CD4-positive, alpha-beta memory T cell (primary cell): ENCODE data around the gene ANKRD11. TPM values are rescaled to one million over a fixed set of nuclear protein-coding genes. Genes with fewer than 3 reads are reported as not detected.

Experiments
- CTCF ChIA-PET: fragments of 350-600 bp; sonication (Branson Sonifier 250); formaldehyde crosslinking; loops from one replicate; lab custom pipeline; 2021; ENCODE audit warnings: inconsistent platforms; ENCODE audit not compliant: partially characterized antibody; lab: Charles Lee
- POLR2A ChIA-PET: fragments of 350-600 bp; sonication (Branson Sonifier 250); formaldehyde crosslinking; loops from one replicate; lab custom pipeline; 2021; ENCODE audit not compliant: partially characterized antibody; lab: Charles Lee
- DNase-seq, 5 donors: peaks; one replicate each; pipeline versions ENCODE4 v3.0.0 to v3.0.0-alpha.2; 2020 to 2022; ENCODE audit warnings: mixed read lengths in 1 of 5
- H3K27ac ChIP-seq: one replicate; pipeline ENCODE4 v1.7.0; 2013; ENCODE audit warnings: low read depth, low read length
- H3K27me3 ChIP-seq: 2 replicates; pipeline ENCODE4 v1.7.0; 2013; ENCODE audit warnings: mild to moderate bottlenecking, low read length, moderate library complexity; ENCODE audit not compliant: insufficient read depth
- H3K36me3 ChIP-seq: 2 replicates; pipeline ENCODE4 v1.7.0; 2013; ENCODE audit warnings: mild to moderate bottlenecking, low read length, moderate library complexity; ENCODE audit not compliant: insufficient read depth
- H3K4me1 ChIP-seq: 2 replicates; pipeline ENCODE4 v1.7.0; 2013; ENCODE audit warnings: mild to moderate bottlenecking, low read length, moderate library complexity; ENCODE audit not compliant: insufficient read depth
- H3K4me3 ChIP-seq, 2 donors: one replicate each; pipeline ENCODE4 v1.7.0; 2013; ENCODE audit warnings: low read length in 2 of 2, mild to moderate bottlenecking in 1 of 2
- H3K9me3 ChIP-seq, 2 donors: one replicate each; pipeline ENCODE4 v1.7.0; 2013; ENCODE audit warnings: low read length in 2 of 2, control low read depth in 1 of 2; ENCODE audit not compliant: control insufficient read depth in 1 of 2
- H3K27ac Mint-ChIP-seq, 7 donors: one replicate each; pipeline ENCODE4 v1.8.0; 2020 to 2021; ENCODE audit warnings: mixed read lengths in 7 of 7, mild to moderate bottlenecking in 6 of 7, inconsistent platforms in 3 of 7, moderate library complexity in 3 of 7
- H3K27me3 Mint-ChIP-seq, 2 donors: one replicate each; pipeline ENCODE4 v1.8.0; 2020 to 2021; ENCODE audit warnings: mixed read lengths in 2 of 2
- H3K36me3 Mint-ChIP-seq, 2 donors: one replicate each; pipeline ENCODE4 v1.8.0; 2020 to 2021; ENCODE audit warnings: mixed read lengths in 2 of 2, inconsistent platforms in 1 of 2, mild to moderate bottlenecking in 1 of 2
- H3K4me1 Mint-ChIP-seq, 4 donors: one replicate each; pipeline ENCODE4 v1.8.0; 2020 to 2021; ENCODE audit warnings: mixed read lengths in 4 of 4, mild to moderate bottlenecking in 1 of 4
- H3K4me3 Mint-ChIP-seq, 8 donors: one replicate each; pipeline ENCODE4 v1.8.0; 2020 to 2021; ENCODE audit warnings: mixed read lengths in 8 of 8, mild to moderate bottlenecking in 7 of 8, moderate library complexity in 6 of 8, inconsistent platforms in 3 of 8
- H3K9me3 Mint-ChIP-seq, 8 donors: one replicate each; pipeline ENCODE4 v1.8.0; 2020 to 2021; ENCODE audit warnings: mixed read lengths in 8 of 8, mild to moderate bottlenecking in 5 of 8, inconsistent platforms in 3 of 8, moderate library complexity in 1 of 8
- intact Hi-C: fragments of 100-400 bp; cut with micrococcal nuclease; formaldehyde crosslinking; loops from one replicate; pipeline ENCODE4 v1.15.1; 2023
- polyA plus RNA-seq, 2 donors: library from polyadenylated mRNA; unstranded; fragments of 300-500 nt; fragmentation: Illumina TruSeq; gene quantifications; one replicate each; pipeline ENCODE4 v1.2.3, GENCODE V29; 2021
- total RNA-seq, 2 experiments: library from RNA; stranded (reverse); gene quantifications; one replicate each; pipeline ENCODE4 v1.2.3, GENCODE V29; 2021

The ANKRD11 gene
- total and polyA plus RNA-seq, 4 experiments from 2014 or later, result 3.9 to 246 (median 140) TPM

DNA sequence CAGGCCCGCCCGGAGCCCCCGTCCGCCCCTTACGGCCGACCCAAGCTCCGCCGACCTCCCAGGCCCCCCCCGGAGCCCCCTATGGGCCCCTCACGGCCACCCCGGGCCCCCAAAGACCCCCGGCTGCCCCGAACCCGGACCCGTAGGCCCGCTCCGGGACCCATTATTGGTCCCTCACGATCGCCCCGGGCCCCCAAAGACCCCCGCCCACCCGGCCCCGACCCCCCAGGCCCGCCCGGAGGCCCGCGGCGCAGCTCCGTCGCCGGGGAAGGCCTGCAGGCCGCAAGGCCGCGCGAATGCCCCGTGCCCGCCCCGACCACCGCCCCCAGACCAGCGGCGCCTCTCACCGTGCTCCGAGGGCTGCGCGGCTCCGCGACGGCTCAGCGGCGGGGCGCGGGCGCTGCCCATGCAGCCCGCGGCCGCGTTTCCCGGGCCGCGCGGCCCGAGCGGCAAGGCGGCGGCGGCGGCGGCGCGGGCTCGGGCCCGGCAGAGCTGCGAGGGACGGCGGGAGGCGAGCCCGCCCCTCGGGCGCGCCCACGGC, 393 bp downstream of the ANKRD11 start:
- Mint-ChIP-seq H3K4me3 (no peak overlapping the region), H3K4me1 (peaks cover 39 to 80% (median 60%) of the 10 kb centered on the region in 4 donors), H3K9me3 (peaks cover 0 to 3% (median 0%) of the 10 kb centered on the region in 8 donors), H3K36me3 (peaks cover 0 to 31% of the 10 kb centered on the region in 2 donors), H3K27ac (peak overlapping the region in 1 of 7 donors; percentile 90), H3K27me3 (no peaks in the 10 kb centered on the region)
- ChIA-PET POLR2A (interaction anchor here (0.6 to 5.4 kb wide), 17 partner anchors 15 to 175 kb away, joined by 3 to 79 read pairs (median 6); partner anchors contain the start of gene SPG7), CTCF (no interaction called here)
- H3K9me3 ChIP-seq, result no peaks in the 10 kb centered on the region
- intact Hi-C loops, result loop anchor here (1.0 to 5.0 kb wide), 8 partner anchors 15 to 249 kb away; partner anchors contain the start of gene RPL13
- no peaks in the 10 kb centered on the region for H3K36me3 ChIP-seq
- peaks cover 64% of the 10 kb centered on the region for H3K4me1 ChIP-seq
- peak in 1 of 5 donors; percentile 44 for DNase-seq
- peak overlapping the region; percentile 95 for H3K27ac ChIP-seq
- peak overlapping the region in 1 of 2 donors; percentile 29 for H3K4me3 ChIP-seq
- no peaks in the 10 kb centered on the region for H3K27me3 ChIP-seq

DNA sequence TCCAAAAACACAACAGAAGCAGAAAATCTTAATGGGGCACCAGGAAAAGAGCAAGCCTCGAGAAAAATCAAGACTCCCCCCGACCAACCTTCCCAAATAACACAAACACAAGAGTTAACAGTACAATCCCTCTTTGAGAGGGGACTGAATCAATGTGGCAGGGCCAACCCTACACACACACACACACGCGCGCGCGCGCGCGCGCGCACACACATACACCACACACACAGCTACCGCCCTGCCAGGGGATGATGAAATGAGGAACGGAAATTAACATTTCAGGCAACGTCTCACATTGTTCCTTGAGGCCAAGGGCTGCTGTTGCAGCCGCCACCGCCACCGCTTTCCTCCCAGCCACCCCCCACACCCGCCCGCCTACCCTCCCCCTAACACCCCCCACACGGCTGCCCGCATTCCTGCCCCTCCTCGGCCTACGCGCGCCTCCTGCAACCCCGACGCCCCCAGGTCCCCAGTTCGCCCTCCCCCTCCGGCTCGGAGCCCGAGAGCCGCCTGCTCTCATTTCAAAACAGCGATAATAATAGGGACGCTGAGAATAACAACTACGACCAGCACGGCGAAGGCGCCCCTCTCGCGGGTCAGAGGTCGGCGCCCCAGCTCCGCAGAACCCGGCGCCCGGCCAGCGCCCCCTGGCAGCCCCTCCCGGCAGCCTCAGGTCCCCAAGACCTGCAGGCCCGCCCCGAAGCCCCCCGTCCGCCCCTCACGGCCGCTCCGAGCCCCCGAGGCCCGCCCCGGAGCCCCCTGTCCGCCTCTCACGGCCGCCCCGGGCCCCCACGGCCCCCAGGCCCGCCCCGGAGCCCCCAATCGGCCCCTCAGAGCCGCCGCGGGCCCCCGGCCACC, 1.1 kb downstream of the ANKRD11 start:
- Mint-ChIP-seq H3K27me3 (no peaks in the 10 kb centered on the region), H3K27ac (peak overlapping the region; percentile 96 to 99 (median 97)), H3K4me1 (peaks cover 44 to 82% (median 66%) of the 10 kb centered on the region in 4 donors), H3K36me3 (peaks cover 0 to 32% of the 10 kb centered on the region in 2 donors), H3K4me3 (peak overlapping the region; percentile 88 to 97 (median 93)), H3K9me3 (peaks cover 0 to 4% (median 0%) of the 10 kb centered on the region in 8 donors)
- POLR2A ChIA-PET, result interaction anchor here (0.6 to 5.4 kb wide), 24 partner anchors 9 to 174 kb away, joined by 3 to 79 read pairs (median 5); partner anchors contain the start of gene SPG7
- CTCF ChIA-PET, result interaction anchor here (0.9 to 1.5 kb wide), 8 partner anchors 17 to 176 kb away, joined by 3 to 6 read pairs (median 4); no protein-coding TSS in a partner anchor
- Histone ChIP-seq H3K4me3 (peak overlapping the region; percentile 51 to 63), H3K27ac (peak overlapping the region; percentile 65), H3K4me1 (peaks cover 71% of the 10 kb centered on the region), H3K36me3 (no peaks in the 10 kb centered on the region), H3K27me3 (no peaks in the 10 kb centered on the region), H3K9me3 (no peaks in the 10 kb centered on the region)
- peak; percentile 82 to 95 (median 91) for DNase-seq
- intact Hi-C loops, result loop anchor here (1.0 to 5.0 kb wide), 4 partner anchors 100 to 172 kb away; no protein-coding TSS in a partner anchor

DNA sequence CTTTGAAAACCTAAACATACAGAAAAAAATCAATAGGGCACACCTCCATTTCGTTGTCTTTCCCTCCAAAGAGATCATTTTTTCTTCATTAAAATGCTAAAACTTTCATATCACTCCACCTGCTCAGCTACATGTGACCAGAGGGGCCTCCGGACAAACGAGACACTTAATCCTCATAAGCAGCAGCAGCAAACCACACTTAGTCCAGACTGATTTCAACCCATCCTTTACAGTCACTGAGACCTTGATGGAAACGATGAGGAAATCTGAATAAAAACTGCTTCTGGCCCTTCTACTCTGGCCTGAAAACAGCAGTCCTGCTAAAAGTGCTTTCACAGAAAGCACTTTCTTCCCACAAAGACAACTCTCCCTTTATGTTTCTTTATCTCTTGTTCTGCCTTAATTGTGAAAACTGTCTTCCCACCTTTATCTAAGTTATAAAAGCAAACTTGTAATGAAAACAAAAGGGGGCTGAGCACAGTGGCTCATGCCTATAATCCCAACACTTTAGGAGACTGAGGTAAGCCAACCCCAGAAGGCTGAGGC, 4.6 kb downstream of the ANKRD11 start:
- Mint-ChIP-seq H3K36me3 (peaks cover 0 to 38% of the 10 kb centered on the region in 2 donors), H3K27me3 (no peaks in the 10 kb centered on the region), H3K9me3 (peaks cover 0 to 5% (median 0%) of the 10 kb centered on the region in 8 donors), H3K27ac (peak overlapping the region; percentile 86 to 98 (median 94)), H3K4me3 (peak overlapping the region; percentile 72 to 92 (median 84)), H3K4me1 (peaks cover 66 to 88% (median 77%) of the 10 kb centered on the region in 4 donors)
- H3K27ac ChIP-seq, result peak overlapping the region; percentile 42
- no peaks in the 10 kb centered on the region for H3K36me3 ChIP-seq
- intact Hi-C loops, result loop anchor here (2.0 to 5.0 kb wide), 2 partner anchors 43 to 168 kb away; no protein-coding TSS in a partner anchor
- no peaks in the 10 kb centered on the region for H3K27me3 ChIP-seq
- H3K4me1 ChIP-seq, result peaks cover 82% of the 10 kb centered on the region
- CTCF ChIA-PET, result interaction anchor here (0.7 to 2.1 kb wide), 2 partner anchors 110 to 683 kb away, joined by 3 to 4 read pairs; no protein-coding TSS in a partner anchor
- POLR2A ChIA-PET, result interaction anchor here (0.6 to 3.7 kb wide), 7 partner anchors 8 to 170 kb away, joined by 3 to 29 read pairs (median 4); partner anchors contain the start of gene SPG7
- peak overlapping the region in 1 of 2 donors; percentile 6 for H3K4me3 ChIP-seq
- H3K9me3 ChIP-seq, result no peaks in the 10 kb centered on the region
- no peak for DNase-seq

DNA sequence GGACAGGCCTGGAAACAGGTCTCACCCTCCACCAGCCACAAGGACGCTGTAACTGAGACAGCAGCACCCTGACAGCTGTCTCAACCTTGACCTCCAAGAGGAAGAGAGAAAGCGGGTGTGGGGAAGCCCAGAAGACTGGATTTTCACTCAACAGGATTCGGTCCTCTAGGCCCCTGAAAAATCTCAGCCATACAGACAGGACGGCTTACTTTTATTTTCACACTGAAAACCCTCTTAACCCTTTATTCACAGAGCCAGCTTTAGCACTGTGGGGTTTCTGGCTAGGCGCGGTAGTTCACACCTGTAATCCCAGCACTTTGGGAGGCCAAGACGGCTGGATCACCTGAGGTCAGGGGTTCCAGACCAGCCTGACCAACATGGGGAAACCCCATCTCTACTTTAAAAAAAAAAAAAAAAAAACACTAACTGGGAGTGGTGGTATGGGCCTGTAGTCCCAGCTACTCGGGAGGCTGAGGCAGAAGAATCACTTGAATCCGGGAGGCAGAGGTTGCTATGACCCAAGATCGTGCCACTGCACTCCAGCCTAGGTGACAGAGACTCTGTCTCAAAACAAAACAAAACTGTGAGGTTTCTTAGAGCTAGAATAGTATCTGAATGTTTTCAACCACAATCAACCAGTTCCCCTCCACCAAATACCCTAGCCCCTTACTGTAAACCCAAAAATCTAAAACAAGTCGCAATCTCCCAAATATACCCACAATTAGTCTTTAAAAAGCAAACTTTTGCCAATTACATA, 5.3 kb downstream of the ANKRD11 start:
- Mint-ChIP-seq H3K4me1 (peaks cover 70 to 91% (median 81%) of the 10 kb centered on the region in 4 donors), H3K27me3 (no peaks in the 10 kb centered on the region), H3K27ac (peak overlapping the region; percentile 86 to 98 (median 94)), H3K9me3 (peaks cover 0 to 5% (median 0%) of the 10 kb centered on the region in 8 donors), H3K36me3 (peaks cover 0 to 35% of the 10 kb centered on the region in 2 donors), H3K4me3 (peak overlapping the region; percentile 72 to 92 (median 84))
- intact Hi-C loops, result loop anchor here (2.0 to 5.0 kb wide), 2 partner anchors 42 to 168 kb away; no protein-coding TSS in a partner anchor
- DNase-seq, result peak in 2 of 5 donors; percentile 19 to 56
- H3K4me3 ChIP-seq, result peak overlapping the region in 1 of 2 donors; percentile 6
- no peaks in the 10 kb centered on the region for H3K27me3 ChIP-seq
- CTCF ChIA-PET, result interaction anchor here (0.7 to 2.1 kb wide), 2 partner anchors 109 to 682 kb away, joined by 3 to 4 read pairs; no protein-coding TSS in a partner anchor
- peak overlapping the region; percentile 42 for H3K27ac ChIP-seq
- no peaks in the 10 kb centered on the region for H3K36me3 ChIP-seq
- POLR2A ChIA-PET, result interaction anchor here (0.6 to 3.7 kb wide), 10 partner anchors 9 to 252 kb away, joined by 3 to 29 read pairs (median 6); partner anchors contain the start of gene SPG7
- H3K9me3 ChIP-seq, result no peaks in the 10 kb centered on the region
- H3K4me1 ChIP-seq, result peaks cover 89% of the 10 kb centered on the region

DNA sequence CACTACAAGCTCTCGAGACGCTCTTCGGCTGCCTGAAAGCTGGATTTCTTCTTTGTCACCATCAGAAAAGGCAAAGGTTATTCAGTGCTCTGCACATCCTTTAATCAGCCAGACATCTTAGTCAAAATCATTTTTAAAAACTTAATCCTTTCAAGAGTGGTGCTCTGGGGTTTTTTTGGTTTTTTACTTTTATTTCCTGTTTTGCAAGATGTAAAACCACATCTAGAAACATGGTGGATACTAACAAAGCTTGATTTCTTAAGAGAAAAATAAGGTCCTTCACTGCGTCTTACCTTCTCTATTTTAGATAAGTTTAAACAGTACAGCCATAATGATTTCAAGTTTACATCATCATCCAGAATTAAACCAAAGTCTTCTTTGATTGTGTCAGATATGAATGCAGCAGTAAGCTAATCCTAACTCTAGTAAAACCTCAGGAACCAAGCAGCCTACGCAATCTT, 6.3 kb downstream of the ANKRD11 start:
- Histone ChIP-seq H3K36me3 (no peaks in the 10 kb centered on the region), H3K4me1 (peaks cover 91% of the 10 kb centered on the region), H3K9me3 (no peaks in the 10 kb centered on the region), H3K27me3 (no peaks in the 10 kb centered on the region), H3K4me3 (peak overlapping the region; percentile 25 to 26), H3K27ac (peak overlapping the region; percentile 42)
- H3K9me3 Mint-ChIP-seq, result peaks cover 0 to 4% (median 0%) of the 10 kb centered on the region in 8 donors
- intact Hi-C loops, result loop anchor here (2.0 kb wide), 1 partner anchor 41 kb away; no protein-coding TSS in a partner anchor
- peaks cover 0 to 31% of the 10 kb centered on the region in 2 donors for H3K36me3 Mint-ChIP-seq
- peak overlapping the region; percentile 86 to 98 (median 94) for H3K27ac Mint-ChIP-seq
- ChIA-PET POLR2A (interaction anchor here (0.6 to 3.7 kb wide), 21 partner anchors 9 to 253 kb away, joined by 3 to 29 read pairs (median 4); partner anchors contain the start of gene SPG7), CTCF (interaction anchor here (0.7 to 2.1 kb wide), 7 partner anchors 13 to 690 kb away, joined by 3 to 5 read pairs (median 3); no protein-coding TSS in a partner anchor)
- no peaks in the 10 kb centered on the region for H3K27me3 Mint-ChIP-seq
- peak overlapping the region; percentile 74 to 92 (median 84) for H3K4me3 Mint-ChIP-seq
- DNase-seq, result peak in 4 of 5 donors; percentile 79 to 85 (median 80)
- peaks cover 71 to 94% (median 85%) of the 10 kb centered on the region in 4 donors for H3K4me1 Mint-ChIP-seq
